ENCODE measurements around the gene FA2H.

The FA2H gene

GRCh38 chr16:74731853-74732477, 42.7 kb downstream of the FA2H start:
- peaks cover 3% of the 10 kb centered on the region for H3K9me3 ChIP-seq (ENCODE audit: severe bottlenecking)
- no peak for DNase-seq

GRCh38 chr16:74729783-74730683, 44.6 kb downstream of the FA2H start:
- Histone ChIP-seq H3K36me3 (no peaks in the 10 kb centered on the region), H3K9me3 (ENCODE audit: severe bottlenecking) (peaks cover 9% of the 10 kb centered on the region), H3K27ac (no peak overlapping the region), H3K27me3 (ENCODE audit: insufficient read depth, low read depth, severe bottlenecking) (no peaks in the 10 kb centered on the region), H3K4me3 (ENCODE audit: low read depth, low read length) (no peak overlapping the region)
- TF ChIP-seq CTCF (IDR thresholded peaks at IDR 0.05; ENCODE audit: low read depth, low read length) = no peak
- DNase-seq = no peak

More at GRCh38 chr16:74731853-74732477, 42.7 kb downstream of the FA2H start:
- H3K27ac ChIP-seq = no peak overlapping the region
- H3K36me3 ChIP-seq = no peaks in the 10 kb centered on the region
- peaks cover 1% of the 10 kb centered on the region for H3K27me3 ChIP-seq (ENCODE audit: insufficient read depth, low read depth, severe bottlenecking)
- no peak for TF ChIP-seq CTCF (IDR thresholded peaks at IDR 0.05; ENCODE audit: low read depth, low read length)
- no peak overlapping the region for H3K4me3 ChIP-seq (ENCODE audit: low read depth, low read length)

- Histone ChIP-seq H3K4me3 (ENCODE audit: low read depth, low read length) (no peak overlapping the region), H3K27me3 (ENCODE audit: insufficient read depth, low read depth, severe bottlenecking) (no peaks in the 10 kb centered on the region), H3K27ac (no peak overlapping the region), H3K9me3 (ENCODE audit: severe bottlenecking) (peaks cover 9% of the 10 kb centered on the region), H3K36me3 (no peaks in the 10 kb centered on the region)
- no peak for TF ChIP-seq CTCF (IDR thresholded peaks at IDR 0.05; ENCODE audit: low read depth, low read length)
- DNase-seq = no peak
Observed at GRCh38 chr16:74727903-74728302, 46.7 kb downstream of the FA2H start.

- no peaks in the 10 kb centered on the region for H3K27me3 ChIP-seq (ENCODE audit: insufficient read depth, low read depth, severe bottlenecking)
- peak; percentile 68 for TF ChIP-seq CTCF (IDR thresholded peaks at IDR 0.05; ENCODE audit: low read depth, low read length)
- H3K9me3 ChIP-seq (ENCODE audit: severe bottlenecking) = peaks cover 9% of the 10 kb centered on the region
- no peak for DNase-seq
- no peak overlapping the region for H3K27ac ChIP-seq
- H3K36me3 ChIP-seq = no peaks in the 10 kb centered on the region
- no peak overlapping the region for H3K4me3 ChIP-seq (ENCODE audit: low read depth, low read length)
Observed at GRCh38 chr16:74726716-74727115, 47.9 kb downstream of the FA2H start.

GRCh38 chr16:74725651-74726455, 48.8 kb downstream of the FA2H start:
- no peak for DNase-seq

More at GRCh38 chr16:74725651-74726455, 48.8 kb downstream of the FA2H start:
- Histone ChIP-seq H3K9me3 (ENCODE audit: severe bottlenecking) (peaks cover 9% of the 10 kb centered on the region), H3K27ac (no peak overlapping the region), H3K36me3 (no peaks in the 10 kb centered on the region), H3K27me3 (ENCODE audit: insufficient read depth, low read depth, severe bottlenecking) (no peaks in the 10 kb centered on the region), H3K4me3 (ENCODE audit: low read depth, low read length) (no peak overlapping the region)
- no peak for TF ChIP-seq CTCF (IDR thresholded peaks at IDR 0.05; ENCODE audit: low read depth, low read length)

Data from WERI-Rb-1 (cell line).